ENCODE measurements around the gene ANO1.

ANO1 gene

DNA sequence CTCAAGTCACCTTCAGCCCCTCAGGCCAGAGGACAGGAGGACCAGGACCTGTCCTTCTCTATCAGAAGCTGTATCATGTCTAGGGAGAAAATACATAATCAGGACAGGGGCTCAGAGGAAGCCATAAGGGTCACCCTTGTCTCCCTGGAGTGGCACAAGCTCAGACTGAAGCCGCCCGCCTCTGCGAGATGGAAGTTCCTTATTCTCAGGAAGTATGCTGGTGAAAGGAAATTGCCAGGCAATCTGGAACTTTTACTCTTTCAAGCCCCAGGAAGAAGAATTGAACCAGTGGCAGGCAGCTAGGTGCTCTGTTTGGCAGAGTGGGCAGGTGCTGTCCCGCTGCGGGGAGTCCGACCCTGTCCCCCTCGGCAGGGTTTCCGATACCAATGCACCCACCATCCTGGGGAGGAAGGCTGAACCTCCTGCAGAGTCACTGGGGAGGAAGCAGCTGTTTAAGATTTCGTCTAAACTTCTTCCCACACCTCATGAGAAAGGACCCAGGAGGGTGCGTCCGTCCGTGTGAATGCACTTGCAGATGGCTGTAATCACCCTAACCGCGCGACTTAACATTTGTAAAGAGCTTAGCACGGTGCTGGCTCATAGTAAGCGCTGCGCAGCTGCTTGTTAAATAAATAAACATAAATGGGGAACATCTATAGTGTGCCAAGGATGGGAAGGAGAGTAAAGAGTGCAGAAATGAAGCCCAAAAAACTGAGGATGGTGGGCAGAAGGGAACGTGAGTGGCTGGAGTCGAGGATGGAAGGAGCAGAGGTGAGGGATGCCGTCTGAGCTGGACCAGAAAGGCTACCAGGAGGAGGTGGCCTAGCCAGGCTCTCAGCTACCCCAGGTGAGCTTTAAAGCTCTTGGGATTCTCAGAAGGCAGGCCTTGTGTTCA lies 5.0 kb upstream of the ANO1 start:
- FAIRE-seq, result no peak
- TF ChIP-seq POLR2A (IDR thresholded peaks at IDR 0.05; ENCODE audit: low read depth, low read length), result no peak
- DNase-seq (ENCODE audit: insufficient read length, low spot score), result no peak

DNA sequence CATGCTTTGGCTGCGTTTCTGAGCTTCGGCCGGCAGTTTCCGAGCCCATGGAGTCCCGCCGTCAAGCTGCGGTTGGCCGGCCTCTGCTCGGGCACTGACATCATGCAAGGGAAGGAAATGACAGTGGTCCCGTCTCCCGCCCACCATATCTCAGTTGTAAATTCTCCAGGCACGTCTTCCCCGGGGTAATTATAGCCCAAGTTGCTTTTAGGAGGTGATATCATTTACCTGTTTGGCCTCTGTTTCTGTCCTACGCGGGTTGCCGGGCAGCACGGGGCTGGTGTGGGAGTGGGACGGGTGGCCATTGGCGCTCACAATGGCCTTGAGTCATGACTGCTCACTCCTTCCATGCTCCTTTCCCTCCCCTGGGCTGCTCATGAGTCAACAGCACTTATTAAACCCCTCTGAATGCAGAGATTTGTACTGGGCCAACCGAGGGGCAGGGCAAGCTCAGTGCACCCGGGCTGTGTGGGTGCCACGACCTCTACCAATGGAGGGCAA lies 4.2 kb upstream of the ANO1 start:
- DNase-seq (ENCODE audit: insufficient read length, low spot score) (no peak), FAIRE-seq (no peak)
- no peak for TF ChIP-seq POLR2A (IDR thresholded peaks at IDR 0.05; ENCODE audit: low read depth, low read length)

DNA sequence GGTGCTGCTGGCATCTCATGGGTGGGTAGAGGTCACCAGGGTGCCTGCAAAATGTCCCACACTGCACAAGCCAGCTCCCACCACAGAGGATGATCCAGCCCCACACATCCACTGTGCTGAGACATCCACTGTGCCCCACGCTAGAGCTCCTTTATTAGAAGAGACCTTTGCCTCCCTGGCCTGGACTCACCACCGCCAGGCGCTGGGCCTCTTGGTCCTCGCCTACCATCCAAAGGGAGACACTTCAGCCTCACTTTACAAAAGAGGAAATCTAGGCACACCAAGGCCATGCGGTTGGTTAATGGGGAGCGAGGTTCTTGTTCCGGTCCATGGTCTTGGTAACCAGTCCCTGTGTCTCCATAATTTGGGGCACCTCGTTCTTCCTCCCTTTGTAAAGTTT lies 3.4 kb upstream of the ANO1 start:
- no peak for FAIRE-seq

DNA sequence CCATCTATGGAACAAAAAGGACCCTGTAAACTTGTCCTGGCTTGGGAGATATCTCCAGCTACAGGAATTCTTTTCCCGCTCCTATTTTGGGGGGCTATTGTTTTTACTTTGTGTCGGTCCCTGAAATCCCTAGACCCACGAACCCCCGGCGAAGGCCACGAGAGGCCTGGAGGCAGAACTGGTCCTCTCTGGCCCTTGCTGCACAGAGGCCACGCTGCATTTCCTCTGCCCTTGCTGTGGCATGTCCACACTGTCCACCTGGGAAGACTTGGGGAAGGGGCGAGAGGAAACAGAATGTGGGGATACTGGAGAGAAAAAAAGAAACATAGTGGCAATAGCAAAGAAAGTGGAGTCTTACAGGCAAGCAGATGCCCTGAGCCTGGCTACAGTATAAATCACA lies 2.3 kb upstream of the ANO1 start:
- DNase-seq (ENCODE audit: insufficient read length, low spot score), result no peak
- no peak for FAIRE-seq
- no peak for TF ChIP-seq POLR2A (IDR thresholded peaks at IDR 0.05; ENCODE audit: low read depth, low read length)

More for the DNA sequence above, 3.4 kb upstream of the ANO1 start:
- TF ChIP-seq POLR2A (IDR thresholded peaks at IDR 0.05; ENCODE audit: low read depth, low read length), result no peak
- DNase-seq (ENCODE audit: insufficient read length, low spot score), result no peak

DNA sequence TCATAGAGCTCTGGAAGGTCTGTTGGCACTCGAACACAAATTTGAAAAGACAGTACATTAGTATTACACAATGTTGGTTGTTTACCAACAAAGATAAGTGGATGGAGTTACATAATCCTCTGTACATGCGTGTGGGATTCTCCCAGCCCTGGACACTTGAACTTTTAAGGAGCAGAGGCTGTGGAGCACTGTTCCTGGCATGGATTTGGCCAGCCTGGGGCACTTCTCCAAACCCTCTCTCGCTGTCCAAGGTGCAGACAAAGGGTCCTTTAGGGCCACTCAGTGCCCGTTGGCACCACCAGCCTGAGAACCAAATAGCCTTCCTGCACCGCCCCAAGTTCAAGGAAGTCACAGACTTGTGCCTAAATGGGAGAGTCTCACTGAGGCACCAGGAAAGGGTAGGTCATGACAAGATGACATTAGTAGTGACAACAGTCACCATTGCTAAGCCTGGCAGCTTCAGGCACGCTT lies 1.6 kb upstream of the ANO1 start:
- no peak for FAIRE-seq
- no peak for TF ChIP-seq POLR2A (IDR thresholded peaks at IDR 0.05; ENCODE audit: low read depth, low read length)

DNA sequence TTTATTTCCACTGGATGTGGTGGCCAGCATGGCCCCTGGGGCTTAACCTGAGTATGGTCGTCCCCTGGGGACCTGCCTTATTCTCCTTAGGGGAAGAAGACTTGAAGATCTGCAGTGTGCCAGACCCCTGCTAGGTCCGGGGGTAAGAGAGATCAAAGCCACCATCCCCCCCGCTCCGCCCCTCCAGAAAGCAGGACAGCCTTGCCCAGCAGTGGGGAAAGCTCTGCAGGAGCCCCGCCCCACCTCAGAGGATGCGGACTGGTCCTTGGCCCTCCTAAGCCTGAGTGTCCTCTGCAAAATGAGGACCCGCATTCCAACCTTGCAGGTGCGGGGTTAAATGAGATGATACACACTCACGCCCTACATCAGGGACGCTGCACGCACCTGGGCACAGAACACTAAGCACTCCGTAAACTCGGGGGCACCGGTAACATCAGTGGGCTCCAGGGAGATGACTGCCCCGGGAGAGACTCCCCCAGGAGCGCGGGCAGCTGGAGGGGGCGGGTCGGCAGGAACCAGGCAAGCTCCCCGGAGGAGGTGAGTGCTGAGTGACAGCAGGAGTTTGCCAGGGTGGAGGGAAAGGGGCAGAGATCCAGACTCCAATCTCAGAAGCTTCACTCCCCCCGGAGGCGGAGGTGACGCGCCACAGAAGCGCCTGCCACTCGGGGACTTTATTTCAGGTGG lies 564 bp upstream of the ANO1 start:
- TF ChIP-seq POLR2A (IDR thresholded peaks at IDR 0.05; ENCODE audit: low read depth, low read length), result no peak
- no peak for FAIRE-seq

More for the DNA sequence above, 1.6 kb upstream of the ANO1 start:
- no peak for DNase-seq (ENCODE audit: insufficient read length, low spot score)

DNA sequence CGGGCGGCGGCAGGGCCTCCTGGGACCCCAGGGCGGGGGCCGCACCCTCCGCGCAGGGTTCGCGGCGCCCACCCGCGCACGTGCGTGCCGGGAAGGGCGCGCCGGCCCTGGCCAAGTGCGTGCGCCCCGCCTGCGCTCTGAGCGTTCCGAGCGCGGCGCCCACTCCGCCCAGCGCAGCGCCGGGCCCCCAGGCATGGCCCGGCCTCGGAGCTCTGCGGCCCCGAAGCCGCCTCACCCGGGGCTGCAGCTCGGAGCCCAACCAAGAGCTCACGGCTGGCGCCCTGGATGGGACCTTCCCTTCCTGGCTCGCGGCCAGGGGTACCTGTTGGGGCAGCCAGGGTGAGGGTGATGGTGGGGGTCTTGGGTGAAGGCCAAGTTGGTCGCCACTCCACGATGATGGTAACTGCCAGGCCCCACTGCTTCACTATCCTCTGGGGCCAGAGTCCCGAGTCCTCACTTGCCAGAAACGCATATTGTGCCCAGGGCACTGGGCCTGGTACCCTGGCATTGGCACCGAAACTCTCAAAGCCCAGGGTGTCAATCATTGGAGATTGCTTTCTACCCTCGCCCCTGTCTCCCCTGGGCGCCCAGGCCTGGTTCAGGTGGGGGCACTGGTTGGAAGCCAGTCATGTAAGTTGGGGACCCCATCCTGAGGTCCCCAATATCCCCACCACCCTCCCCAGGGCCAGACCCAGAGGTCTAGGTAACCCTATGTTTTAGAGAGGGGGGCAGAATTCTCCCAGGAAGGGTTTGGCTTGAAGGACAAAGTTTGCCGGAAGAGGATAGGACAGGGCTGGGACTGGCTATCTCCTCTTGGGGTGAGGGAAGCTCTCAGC lies 882 bp downstream of the ANO1 start:
- no peak for TF ChIP-seq POLR2A (IDR thresholded peaks at IDR 0.05; ENCODE audit: low read depth, low read length)
- DNase-seq (ENCODE audit: insufficient read length, low spot score) (no peak), FAIRE-seq (no peak)

More for the DNA sequence above, 564 bp upstream of the ANO1 start:
- no peak for DNase-seq (ENCODE audit: insufficient read length, low spot score)

DNA sequence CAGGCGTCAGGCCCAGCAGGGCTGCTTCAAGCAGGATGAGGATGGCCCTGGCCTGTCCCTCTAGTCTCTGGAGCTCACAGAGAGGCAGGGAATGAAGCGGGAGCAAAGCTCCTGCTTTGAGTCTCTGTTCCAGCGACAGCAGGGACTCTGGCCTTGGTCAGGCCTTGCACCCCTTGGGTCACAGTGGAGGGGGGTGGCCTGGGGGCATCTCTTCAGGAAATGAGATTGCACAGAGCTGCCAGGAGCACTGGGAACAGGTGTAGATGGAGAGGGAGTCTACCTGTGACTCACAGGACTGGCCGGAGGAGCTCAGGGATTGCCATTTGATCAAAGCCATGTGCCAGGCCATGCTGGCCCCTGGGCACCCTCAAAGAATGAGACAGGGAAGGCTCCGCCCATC lies 1.6 kb downstream of the ANO1 start:
- no peak for TF ChIP-seq POLR2A (IDR thresholded peaks at IDR 0.05; ENCODE audit: low read depth, low read length)
- no peak for DNase-seq (ENCODE audit: insufficient read length, low spot score)
- no peak for FAIRE-seq

DNA sequence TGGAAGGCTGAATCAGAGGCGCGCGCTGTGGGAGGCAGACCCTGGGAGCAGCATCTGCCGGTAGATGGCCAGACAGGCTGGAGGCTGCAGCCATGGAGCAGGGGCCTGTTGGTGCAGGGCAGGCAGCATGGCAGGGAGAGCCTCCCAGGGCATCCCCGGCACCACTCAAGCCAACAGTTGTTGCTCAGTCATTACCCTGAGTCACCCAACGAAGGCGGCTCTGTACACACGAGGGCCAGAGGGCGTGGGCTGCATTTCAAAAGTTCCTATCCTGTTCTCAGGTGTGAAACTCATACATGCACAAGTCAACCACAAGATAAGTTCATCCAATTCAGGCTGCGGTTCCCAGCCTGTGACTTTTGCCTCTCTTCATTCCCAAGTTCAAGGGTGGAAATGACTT lies 2.6 kb downstream of the ANO1 start:
- DNase-seq (ENCODE audit: insufficient read length, low spot score) (peak; percentile 72), FAIRE-seq (no peak)

DNA sequence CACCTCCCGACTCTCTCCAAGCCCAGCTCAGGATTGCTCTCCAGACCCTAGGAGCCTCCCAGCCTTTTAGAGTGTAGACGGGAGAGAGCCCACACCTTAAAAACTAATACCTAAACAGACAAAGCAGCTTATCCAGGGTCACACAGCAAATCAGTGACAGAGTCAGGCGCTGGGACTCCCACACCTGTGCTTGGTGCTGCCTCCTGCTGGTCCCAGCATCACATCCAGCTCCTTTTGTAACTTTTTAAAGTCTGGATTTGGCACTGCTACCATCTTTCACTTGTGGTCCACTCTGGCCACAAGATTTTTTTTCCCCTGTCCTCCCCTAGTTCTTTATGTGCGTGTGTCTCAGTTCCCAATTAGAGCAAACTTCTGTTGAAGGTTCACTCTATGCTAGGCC lies 4.7 kb downstream of the ANO1 start:
- no peak for FAIRE-seq
- no peak for TF ChIP-seq POLR2A (IDR thresholded peaks at IDR 0.05; ENCODE audit: low read depth, low read length)
- DNase-seq (ENCODE audit: insufficient read length, low spot score), result no peak

More for the DNA sequence above, 2.6 kb downstream of the ANO1 start:
- no peak for TF ChIP-seq POLR2A (IDR thresholded peaks at IDR 0.05; ENCODE audit: low read depth, low read length)

DNA sequence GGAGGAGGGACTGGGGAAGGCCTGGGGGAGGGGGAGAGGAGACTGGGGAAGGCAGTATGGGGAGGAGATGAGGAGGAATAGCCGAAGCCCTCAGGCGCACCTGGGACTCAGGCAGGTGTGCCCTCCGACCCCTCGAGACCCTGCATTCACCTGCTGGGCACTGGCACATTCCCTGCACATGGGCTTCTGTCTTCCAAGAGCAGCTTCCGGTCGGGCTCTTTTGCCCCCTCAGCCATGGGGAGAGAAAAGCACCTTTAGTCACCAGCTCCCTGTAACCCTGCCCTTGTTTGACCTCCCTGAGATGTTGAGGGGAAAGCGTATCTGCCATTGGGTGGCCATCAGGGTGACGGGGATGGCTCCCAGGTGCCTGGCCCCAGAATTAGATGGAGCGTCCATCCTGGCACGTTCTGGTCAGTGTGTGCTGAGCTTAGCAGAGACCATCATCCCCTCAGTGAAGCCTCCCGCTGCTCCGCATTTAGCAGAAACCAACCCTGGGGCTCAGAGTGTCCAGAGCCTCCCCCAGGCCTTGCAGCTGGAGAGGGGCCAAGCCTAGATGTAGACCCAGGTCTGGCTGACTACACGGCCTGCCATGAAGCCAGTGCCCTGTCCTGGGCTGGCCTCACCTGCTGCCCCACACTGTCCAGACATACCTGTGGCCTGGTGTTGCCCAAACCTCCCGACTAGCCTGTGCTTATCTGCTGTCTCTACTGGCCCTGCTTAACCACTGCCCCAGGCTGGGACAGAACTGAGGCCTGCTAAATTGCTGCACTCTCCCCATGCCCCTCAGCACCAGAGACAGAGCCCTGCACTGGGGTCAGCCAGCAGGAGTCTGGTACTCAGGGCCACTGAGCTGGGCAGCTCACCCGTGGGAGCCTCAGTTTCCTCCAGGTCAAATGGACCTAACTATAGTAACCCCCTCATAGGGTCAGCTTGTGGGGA lies 6.2 kb downstream of the ANO1 start:
- no peak for DNase-seq (ENCODE audit: insufficient read length, low spot score)
- no peak for TF ChIP-seq POLR2A (IDR thresholded peaks at IDR 0.05; ENCODE audit: low read depth, low read length)
- FAIRE-seq, result no peak

DNA sequence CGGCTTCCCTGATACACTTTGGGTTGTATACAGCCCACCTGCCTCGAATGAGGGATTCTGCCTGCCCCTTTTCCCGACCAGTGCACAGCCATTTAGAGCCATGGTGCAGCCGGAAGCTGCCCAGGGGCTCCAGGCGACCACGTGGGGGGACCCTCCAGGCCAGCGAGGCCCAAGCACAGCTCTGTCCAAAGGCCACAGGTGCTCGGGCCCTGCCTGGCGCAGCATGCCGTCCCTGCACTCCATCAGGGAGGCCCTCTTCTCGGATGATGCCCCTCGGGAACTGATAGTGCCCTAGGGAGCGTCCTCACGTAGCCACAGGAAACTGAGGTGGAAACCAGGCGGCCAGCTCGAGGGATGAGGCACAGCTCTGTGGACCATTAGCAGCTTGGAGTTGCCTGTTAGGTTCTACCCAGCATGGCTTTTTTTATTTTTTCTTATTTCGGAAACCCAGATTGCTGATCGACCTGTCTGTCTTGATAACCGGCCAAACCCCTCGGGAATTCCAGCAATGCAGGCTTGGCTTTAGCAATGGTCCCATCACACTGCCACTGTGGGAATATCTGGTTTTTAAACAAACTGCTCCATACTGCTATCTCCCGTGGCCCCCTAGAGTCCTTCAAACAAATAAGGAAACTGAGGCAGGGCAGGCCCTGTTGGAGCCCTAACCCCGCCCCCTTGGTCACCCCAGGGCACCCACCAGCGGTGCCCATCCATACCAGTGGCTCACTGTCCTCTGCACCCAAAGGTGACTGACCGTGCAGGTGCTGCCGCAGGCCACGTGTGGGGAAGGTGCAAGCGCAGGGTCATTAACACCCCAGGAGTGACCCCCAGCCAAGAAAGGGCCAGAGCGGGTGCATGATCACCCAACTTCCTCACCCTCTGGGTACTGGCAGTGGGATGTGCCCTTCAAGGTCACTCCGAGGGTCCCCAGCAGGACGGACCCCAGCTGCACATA lies 8.0 kb downstream of the ANO1 start:
- FAIRE-seq (no peak), DNase-seq (ENCODE audit: insufficient read length, low spot score) (no peak)
- no peak for TF ChIP-seq POLR2A (IDR thresholded peaks at IDR 0.05; ENCODE audit: low read depth, low read length)
